SU-DHL-6 (cell line): Measurements from ENCODE around the gene PMIS2.

Source experiments
- H2AFZ ChIP-seq: fragments of 200-600 bp; sonication (generic); 2 replicates; pipeline ENCODE4 v1.6.1; 2014; ENCODE audit warnings: low read depth, mild to moderate bottlenecking, moderate library complexity, mixed read lengths, antibody characterized with exemption, low read length; ENCODE audit not compliant: severe bottlenecking
- H3F3A ChIP-seq: fragments of 200-600 bp; shearing (Covaris generic); 2 replicates; pipeline ENCODE4 v1.6.0; 2016; ENCODE audit warnings: antibody characterized with exemption, mild to moderate bottlenecking; ENCODE audit not compliant: insufficient read depth
- H3K27ac ChIP-seq: fragments of 200-600 bp; sonication (generic); 2 replicates; pipeline ENCODE4 v1.5.1; 2016; ENCODE audit warnings: low read depth, mild to moderate bottlenecking, low read length, moderate library complexity, mixed read lengths
- H3K27me3 ChIP-seq: fragments of 200-600 bp; sonication (generic), shearing (Covaris generic); 2 replicates; pipeline ENCODE4 v1.6.0; 2014; ENCODE audit warnings: mild to moderate bottlenecking, low read length
- H3K36me3 ChIP-seq: fragments of 200-600 bp; sonication (generic); 2 replicates; pipeline ENCODE4 v1.6.1; 2014; ENCODE audit warnings: mild to moderate bottlenecking, low read length, mixed read lengths
- H3K4me2 ChIP-seq: fragments of 300-600, 200-600 bp; shearing (Covaris generic), sonication (generic); 2 replicates; pipeline ENCODE4 v1.6.0; 2014; ENCODE audit warnings: low read length, low read depth, mild to moderate bottlenecking; ENCODE audit not compliant: poor library complexity, severe bottlenecking
- H3K4me3 ChIP-seq: fragments of 200-600 bp; sonication (generic); 2 replicates; pipeline ENCODE4 v1.5.1; 2014; ENCODE audit warnings: antibody characterized with exemption, low read length, mild to moderate bottlenecking, mixed read lengths; ENCODE audit not compliant: insufficient read depth, poor library complexity, severe bottlenecking
- H3K79me2 ChIP-seq: fragments of 200-600 bp; sonication (generic); 2 replicates; pipeline ENCODE4 v1.6.1; 2014; ENCODE audit warnings: mild to moderate bottlenecking, low read length, moderate library complexity; ENCODE audit not compliant: insufficient read depth
- H3K9ac ChIP-seq: fragments of 200-600 bp; sonication (generic); 2 replicates; pipeline ENCODE4 v1.7.0; 2014; ENCODE audit warnings: mild to moderate bottlenecking, low read length
- H3K9me2 ChIP-seq: fragments of 200-600 bp; sonication (generic); replicated peaks from 2 replicates; pipeline ENCODE4 v1.6.1; 2014; ENCODE audit warnings: low read length; ENCODE audit not compliant: insufficient read depth
- H3K9me3 ChIP-seq: fragments of 200-600 bp; sonication (generic); 2 replicates; pipeline ENCODE4 v1.6.1; 2014; ENCODE audit warnings: low read length, mixed read lengths; ENCODE audit not compliant: insufficient read depth
- H4K20me1 ChIP-seq: fragments of 200-600 bp; sonication (generic); 2 replicates; pipeline ENCODE4 v1.6.1; 2014; ENCODE audit warnings: low read depth, mild to moderate bottlenecking, antibody characterized with exemption, low read length, moderate library complexity, mixed read lengths
- EZH2phosphoT487 ChIP-seq: fragments of 200-600 bp; sonication (generic), shearing (Covaris generic); conservative IDR thresholded peaks from 2 replicates; pipeline ENCODE4 v1.6.1; 2018; ENCODE audit warnings: mild to moderate bottlenecking, antibody characterized with exemption, low read length, moderate library complexity, mixed read lengths
- TF ChIP-seq, protein P1 (sequence below): fragments of 200-600 bp; sonication (generic); IDR thresholded peaks from one replicate; pipeline ENCODE4 v1.5.1; 2017; ENCODE audit warnings: antibody characterized with exemption, mild to moderate bottlenecking, low read length, moderate library complexity; ENCODE audit not compliant: insufficient read depth, poor library complexity, severe bottlenecking

Gene PMIS2

DNA sequence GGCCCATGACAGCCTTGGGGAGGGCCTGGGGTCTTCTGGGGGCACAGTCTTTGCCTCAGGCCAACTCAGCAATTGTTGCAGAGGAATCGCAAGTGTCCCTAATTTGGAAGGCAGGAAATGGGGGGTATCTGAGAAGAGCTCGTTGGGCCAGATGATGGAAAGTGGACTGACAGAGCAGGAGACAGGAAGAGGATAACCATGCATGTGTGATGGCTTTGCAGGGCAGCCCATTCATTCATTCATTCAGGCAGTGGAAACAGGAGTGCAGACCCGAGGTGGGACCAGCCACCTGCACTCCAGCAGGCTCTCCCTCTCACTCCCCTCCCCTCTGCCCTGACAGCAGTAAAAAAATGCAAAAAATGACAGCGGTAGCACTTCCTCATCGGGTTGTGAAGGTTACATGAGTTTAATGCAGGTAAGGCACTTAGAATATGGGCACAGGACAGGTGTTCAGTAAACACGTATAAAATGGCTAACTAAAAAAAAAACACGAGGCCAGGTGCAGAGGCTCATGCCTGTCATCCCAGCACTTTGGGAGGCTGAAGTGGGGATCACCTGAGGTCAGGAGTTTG is 45.5 kb upstream of the PMIS2 start:
- Histone ChIP-seq H4K20me1 (no peaks in the 10 kb centered on the region), H3K79me2 (peaks cover 8% of the 10 kb centered on the region; the same call in 1 of the 2 replicates), H3K4me3 (no peak overlapping the region), H3K36me3 (no peaks in the 10 kb centered on the region), H3K27ac (no peak overlapping the region), H3F3A (no peaks in the 10 kb centered on the region), H3K4me2 (no peak overlapping the region), H3K9ac (no peak overlapping the region), H3K9me3 (no peaks in the 10 kb centered on the region), H3K27me3 (no peaks in the 10 kb centered on the region), H3K9me2 (no peaks in the 10 kb centered on the region), H2AFZ (no peak overlapping the region)
- TF ChIP-seq EZH2phosphoT487 = no peak
- TF ChIP-seq, protein P1, sequence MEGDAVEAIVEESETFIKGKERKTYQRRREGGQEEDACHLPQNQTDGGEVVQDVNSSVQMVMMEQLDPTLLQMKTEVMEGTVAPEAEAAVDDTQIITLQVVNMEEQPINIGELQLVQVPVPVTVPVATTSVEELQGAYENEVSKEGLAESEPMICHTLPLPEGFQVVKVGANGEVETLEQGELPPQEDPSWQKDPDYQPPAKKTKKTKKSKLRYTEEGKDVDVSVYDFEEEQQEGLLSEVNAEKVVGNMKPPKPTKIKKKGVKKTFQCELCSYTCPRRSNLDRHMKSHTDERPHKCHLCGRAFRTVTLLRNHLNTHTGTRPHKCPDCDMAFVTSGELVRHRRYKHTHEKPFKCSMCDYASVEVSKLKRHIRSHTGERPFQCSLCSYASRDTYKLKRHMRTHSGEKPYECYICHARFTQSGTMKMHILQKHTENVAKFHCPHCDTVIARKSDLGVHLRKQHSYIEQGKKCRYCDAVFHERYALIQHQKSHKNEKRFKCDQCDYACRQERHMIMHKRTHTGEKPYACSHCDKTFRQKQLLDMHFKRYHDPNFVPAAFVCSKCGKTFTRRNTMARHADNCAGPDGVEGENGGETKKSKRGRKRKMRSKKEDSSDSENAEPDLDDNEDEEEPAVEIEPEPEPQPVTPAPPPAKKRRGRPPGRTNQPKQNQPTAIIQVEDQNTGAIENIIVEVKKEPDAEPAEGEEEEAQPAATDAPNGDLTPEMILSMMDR = no peak

DNA sequence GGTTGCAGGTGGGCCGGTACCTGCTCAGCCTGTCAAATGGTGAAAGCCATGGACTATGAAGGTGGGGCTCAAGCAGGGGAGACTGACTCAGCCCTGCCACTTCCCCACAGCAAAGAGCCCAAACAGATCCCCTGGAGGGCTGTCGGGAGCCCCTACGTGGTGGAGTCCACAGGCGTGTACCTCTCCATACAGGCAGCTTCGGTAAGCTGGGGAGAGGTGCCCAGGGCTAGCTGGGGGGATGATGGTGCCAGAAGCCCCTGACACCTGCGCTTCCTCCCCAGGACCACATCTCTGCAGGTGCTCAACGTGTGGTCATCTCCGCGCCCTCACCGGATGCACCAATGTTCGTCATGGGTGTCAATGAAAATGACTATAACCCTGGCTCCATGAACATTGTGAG is 43.8 kb upstream of the PMIS2 start:
- no peak overlapping the region for H2AFZ ChIP-seq
- H3K79me2 ChIP-seq = peaks cover 19% of the 10 kb centered on the region; the same call in 1 of the 2 replicates
- H3K9me2 ChIP-seq = no peaks in the 10 kb centered on the region
- no peak overlapping the region for H3K4me3 ChIP-seq
- H3K9ac ChIP-seq = no peak overlapping the region
- TF ChIP-seq, protein P1 = no peak
- no peak for TF ChIP-seq EZH2phosphoT487
- H3K27ac ChIP-seq = no peak overlapping the region
- no peak overlapping the region for H3K4me2 ChIP-seq
- H3K27me3 ChIP-seq = no peaks in the 10 kb centered on the region
- H4K20me1 ChIP-seq = no peaks in the 10 kb centered on the region
- H3K9me3 ChIP-seq = no peaks in the 10 kb centered on the region
- no peaks in the 10 kb centered on the region for H3K36me3 ChIP-seq
- no peaks in the 10 kb centered on the region for H3F3A ChIP-seq

DNA sequence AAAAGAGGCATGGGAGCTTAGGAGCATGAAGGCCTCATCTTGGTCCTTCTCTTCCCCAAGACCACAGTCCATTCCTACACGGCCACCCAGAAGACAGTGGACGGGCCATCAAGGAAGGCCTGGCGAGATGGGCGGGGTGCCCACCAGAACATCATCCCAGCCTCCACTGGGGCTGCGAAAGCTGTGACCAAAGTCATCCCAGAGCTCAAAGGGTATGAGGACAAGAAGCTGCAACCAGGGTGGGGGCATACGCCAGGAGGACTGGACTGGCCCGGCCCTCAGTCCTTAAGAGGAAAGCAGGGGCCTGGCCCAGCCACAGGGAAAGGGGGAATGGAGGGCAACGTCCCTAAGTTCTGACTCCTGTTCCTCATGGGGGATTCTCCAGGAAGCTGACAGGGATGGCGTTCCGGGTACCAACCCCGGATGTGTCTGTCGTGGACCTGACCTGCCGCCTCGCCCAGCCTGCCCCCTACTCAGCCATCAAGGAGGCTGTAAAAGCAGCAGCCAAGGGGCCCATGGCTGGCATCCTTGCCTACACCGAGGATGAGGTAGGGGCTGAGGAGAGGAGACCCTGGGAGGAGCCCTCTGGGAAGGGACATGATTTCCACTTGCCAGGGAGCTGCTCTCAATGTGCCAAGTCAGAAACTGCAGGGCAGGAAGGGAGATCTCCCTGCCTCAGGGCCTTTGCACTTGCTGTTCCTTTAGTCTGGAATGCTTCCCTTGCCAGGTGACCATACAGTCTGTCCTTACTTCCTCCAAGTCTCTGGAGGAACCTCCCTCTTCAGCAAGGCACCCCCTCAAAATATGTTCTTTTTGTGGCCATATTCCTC is 42.5 kb upstream of the PMIS2 start:
- Histone ChIP-seq H3K27me3 (no peaks in the 10 kb centered on the region), H3K4me3 (no peak overlapping the region), H3K79me2 (peaks cover 19% of the 10 kb centered on the region; the same call in 1 of the 2 replicates), H4K20me1 (no peaks in the 10 kb centered on the region), H3K36me3 (no peaks in the 10 kb centered on the region), H3F3A (no peaks in the 10 kb centered on the region), H3K9ac (no peak overlapping the region), H3K4me2 (peak overlapping the region; percentile 96), H3K27ac (no peak overlapping the region), H2AFZ (no peak overlapping the region), H3K9me2 (no peaks in the 10 kb centered on the region), H3K9me3 (no peaks in the 10 kb centered on the region)
- TF ChIP-seq, protein P1 = no peak
- no peak for TF ChIP-seq EZH2phosphoT487
